ENCODE results near the gene RUSC2.
"Not testable (repeated sequence)": the region's sequence is repeated elsewhere in the genome, so short reads cannot be mapped to it uniquely, and the experiment has no call there.

Gene RUSC2, protein sequence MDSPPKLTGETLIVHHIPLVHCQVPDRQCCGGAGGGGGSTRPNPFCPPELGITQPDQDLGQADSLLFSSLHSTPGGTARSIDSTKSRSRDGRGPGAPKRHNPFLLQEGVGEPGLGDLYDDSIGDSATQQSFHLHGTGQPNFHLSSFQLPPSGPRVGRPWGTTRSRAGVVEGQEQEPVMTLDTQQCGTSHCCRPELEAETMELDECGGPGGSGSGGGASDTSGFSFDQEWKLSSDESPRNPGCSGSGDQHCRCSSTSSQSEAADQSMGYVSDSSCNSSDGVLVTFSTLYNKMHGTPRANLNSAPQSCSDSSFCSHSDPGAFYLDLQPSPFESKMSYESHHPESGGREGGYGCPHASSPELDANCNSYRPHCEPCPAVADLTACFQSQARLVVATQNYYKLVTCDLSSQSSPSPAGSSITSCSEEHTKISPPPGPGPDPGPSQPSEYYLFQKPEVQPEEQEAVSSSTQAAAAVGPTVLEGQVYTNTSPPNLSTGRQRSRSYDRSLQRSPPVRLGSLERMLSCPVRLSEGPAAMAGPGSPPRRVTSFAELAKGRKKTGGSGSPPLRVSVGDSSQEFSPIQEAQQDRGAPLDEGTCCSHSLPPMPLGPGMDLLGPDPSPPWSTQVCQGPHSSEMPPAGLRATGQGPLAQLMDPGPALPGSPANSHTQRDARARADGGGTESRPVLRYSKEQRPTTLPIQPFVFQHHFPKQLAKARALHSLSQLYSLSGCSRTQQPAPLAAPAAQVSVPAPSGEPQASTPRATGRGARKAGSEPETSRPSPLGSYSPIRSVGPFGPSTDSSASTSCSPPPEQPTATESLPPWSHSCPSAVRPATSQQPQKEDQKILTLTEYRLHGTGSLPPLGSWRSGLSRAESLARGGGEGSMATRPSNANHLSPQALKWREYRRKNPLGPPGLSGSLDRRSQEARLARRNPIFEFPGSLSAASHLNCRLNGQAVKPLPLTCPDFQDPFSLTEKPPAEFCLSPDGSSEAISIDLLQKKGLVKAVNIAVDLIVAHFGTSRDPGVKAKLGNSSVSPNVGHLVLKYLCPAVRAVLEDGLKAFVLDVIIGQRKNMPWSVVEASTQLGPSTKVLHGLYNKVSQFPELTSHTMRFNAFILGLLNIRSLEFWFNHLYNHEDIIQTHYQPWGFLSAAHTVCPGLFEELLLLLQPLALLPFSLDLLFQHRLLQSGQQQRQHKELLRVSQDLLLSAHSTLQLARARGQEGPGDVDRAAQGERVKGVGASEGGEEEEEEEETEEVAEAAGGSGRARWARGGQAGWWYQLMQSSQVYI (N-terminal part only)

DNA sequence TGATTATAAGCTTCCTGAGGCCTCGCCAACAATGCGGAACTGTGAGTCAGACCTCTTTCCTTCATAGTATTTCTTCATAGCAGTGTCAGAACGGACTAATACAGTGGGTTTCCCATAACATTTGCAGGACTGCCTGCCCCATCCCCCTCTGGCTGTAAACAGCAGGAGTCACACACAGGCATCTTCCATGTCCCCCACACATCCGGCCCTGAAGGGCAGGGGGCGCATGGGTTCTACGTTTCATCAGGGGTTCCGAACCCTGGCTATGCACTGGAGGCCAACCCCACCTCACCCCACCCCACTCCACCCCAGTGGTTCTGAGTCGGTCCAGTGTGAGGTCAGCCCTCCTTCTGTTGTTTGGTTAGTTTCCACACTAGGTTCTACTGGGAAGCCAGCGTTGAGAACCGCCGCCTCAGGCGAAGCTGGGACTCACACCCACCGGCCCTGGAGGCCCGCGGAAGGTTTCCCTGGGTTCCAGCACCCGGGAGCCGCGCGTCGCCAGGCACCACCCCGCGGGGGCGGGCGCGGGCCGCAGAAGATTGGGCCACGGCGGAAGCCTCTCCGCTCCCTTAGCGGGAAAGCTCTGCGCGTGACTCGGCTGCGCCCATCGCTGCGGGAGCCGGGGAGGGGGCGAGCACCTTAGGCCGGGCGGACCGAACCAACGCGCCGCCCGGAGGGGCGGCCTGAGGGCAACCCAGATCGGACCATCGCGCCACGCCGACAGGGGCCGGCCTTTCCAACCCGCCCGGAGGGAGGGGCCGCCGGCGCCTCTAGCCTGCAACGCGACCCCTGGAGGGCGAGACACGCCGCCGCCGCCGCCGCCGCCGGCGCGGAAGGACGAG is at the start of gene RUSC2:
RUSC2 (plus strand) TSS at position 799 of the 842 bp plus-strand sequence. CDS start 56,411 bp downstream, outside the sequence.
- Mint-ChIP-seq H3K27ac (peak within 1 kb of the TSS; percentile 36), H3K4me1 (peaks cover 16% of the 10 kb centered on the region), H3K9me3 (no peaks in the 10 kb centered on the region), H3K4me3 (peak within 1 kb of the TSS; percentile 77), H3K36me3 (peaks cover 4% of the 10 kb centered on the region)
- ATAC-seq = peak; percentile 74
- peak; percentile 17 to 65 for DNase-seq (ENCODE audit: low spot score in 2 of 2)

GRCh38 chr9:35446012-35446411 is 43.9 kb upstream of the RUSC2 start:
- H3K4me1 Mint-ChIP-seq = no peaks in the 10 kb centered on the region
- H3K9me3 Mint-ChIP-seq = no peaks in the 10 kb centered on the region
- ATAC-seq = no peak

GRCh38 chr9:35448496-35448895 is 41.4 kb upstream of the RUSC2 start:
- Mint-ChIP-seq H3K4me1 (no peaks in the 10 kb centered on the region), H3K36me3 (no peaks in the 10 kb centered on the region), H3K27ac (no peak overlapping the region), H3K4me3 (no peak overlapping the region), H3K9me3 (no peaks in the 10 kb centered on the region)
- DNase-seq (ENCODE audit: low spot score in 2 of 2) (no peak), ATAC-seq (no peak)

More at GRCh38 chr9:35446012-35446411, 43.9 kb upstream of the RUSC2 start:
- Mint-ChIP-seq H3K4me3 (no peak overlapping the region), H3K27ac (no peak overlapping the region), H3K36me3 (no peaks in the 10 kb centered on the region)
- DNase-seq (ENCODE audit: low spot score in 2 of 2) = no peak

DNA sequence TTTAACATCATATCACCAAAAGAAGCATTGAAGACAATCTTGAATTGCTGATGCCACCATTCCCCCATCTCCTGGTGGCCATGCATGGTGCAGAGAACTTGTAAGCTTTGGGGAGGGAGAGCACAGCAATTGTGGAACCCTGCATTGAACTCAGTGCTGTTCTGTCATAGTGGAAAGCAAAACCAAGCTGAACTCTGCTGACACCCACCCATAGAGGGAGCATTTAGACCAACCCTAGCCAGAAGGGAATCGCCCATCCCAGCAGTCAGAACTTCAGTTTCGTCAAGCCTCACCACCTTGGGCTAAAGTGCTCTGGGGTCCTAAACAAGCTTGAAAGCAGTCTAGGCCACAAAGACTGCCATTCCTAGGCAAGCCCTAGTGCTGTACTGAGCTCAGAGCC is 37.4 kb upstream of the RUSC2 start:
- H3K4me3 Mint-ChIP-seq = no peak overlapping the region
- no peaks in the 10 kb centered on the region for H3K4me1 Mint-ChIP-seq
- no peak overlapping the region for H3K27ac Mint-ChIP-seq
- H3K36me3 Mint-ChIP-seq = no peaks in the 10 kb centered on the region
- DNase-seq (ENCODE audit: low spot score in 2 of 2) = no peak
- H3K9me3 Mint-ChIP-seq = peaks cover 5% of the 10 kb centered on the region
- ATAC-seq = no peak

DNA sequence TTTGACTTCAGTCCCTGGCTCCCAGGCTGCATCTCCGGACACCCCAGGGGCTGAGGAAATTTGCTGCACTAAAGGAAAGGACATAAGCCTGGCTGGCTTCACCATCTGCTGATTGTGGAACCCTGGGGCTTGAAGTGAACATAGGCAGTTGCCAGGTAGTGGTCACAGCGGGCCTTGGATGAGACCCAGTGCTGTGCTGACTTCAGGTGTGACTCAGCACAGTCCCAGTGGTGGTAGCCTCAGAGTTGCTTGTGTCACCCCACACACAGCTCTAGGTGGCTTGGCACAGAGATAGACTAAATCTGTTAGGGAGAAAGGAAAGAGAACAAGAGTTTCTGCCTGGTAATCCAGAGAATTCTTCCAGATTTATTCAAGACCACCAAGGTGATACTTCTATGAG is 36.1 kb upstream of the RUSC2 start:
- DNase-seq (ENCODE audit: low spot score in 2 of 2) = no peak
- H3K27ac Mint-ChIP-seq = no peak overlapping the region
- H3K36me3 Mint-ChIP-seq = no peaks in the 10 kb centered on the region
- no peaks in the 10 kb centered on the region for H3K4me1 Mint-ChIP-seq
- H3K9me3 Mint-ChIP-seq = peaks cover 5% of the 10 kb centered on the region
- H3K4me3 Mint-ChIP-seq = no peak overlapping the region
- peak; percentile 40 for ATAC-seq

DNA sequence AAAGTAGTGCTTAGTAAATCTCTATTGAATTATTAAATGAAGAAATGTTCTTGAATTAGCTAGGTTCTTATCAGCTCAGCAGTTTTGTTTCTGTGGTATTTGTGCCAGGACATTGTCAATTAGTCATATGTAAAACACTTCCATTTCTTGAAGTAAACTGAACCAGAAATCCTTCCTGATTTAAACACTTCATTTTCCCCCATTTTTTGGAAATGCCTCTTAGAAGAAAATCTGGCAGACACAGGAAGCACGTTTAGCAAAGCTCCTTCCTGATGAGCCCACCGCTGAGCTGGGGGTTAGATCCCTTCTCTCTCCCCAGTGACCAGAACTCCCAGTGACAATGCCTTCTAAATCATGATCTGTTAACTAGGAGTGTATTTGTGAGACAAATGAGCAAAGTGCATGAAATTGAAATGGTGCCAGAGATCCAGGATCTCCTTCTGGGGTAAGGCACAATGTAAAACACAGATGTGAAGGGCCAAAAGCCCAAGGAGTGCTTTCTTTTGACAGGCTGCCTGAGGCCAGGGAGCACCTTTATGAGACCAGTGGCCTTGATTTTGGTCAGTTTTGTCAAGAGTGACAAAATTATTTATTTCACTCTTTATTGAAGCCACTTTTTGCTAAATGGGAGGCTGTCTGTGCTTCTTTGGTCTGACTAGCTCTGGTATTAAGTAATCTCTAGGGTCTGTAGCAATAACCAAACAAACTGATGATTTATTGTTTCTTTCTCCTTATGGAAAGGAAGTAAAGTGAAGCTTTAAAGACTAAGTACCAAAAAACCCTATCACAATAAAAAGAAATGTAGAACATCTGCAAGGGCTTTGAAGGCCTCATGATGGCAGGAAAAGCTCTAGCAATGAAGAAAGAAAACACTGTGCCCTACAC is 25.5 kb upstream of the RUSC2 start:
- Mint-ChIP-seq H3K27ac (no peak overlapping the region), H3K36me3 (no peaks in the 10 kb centered on the region), H3K4me3 (no peak overlapping the region)

DNA sequence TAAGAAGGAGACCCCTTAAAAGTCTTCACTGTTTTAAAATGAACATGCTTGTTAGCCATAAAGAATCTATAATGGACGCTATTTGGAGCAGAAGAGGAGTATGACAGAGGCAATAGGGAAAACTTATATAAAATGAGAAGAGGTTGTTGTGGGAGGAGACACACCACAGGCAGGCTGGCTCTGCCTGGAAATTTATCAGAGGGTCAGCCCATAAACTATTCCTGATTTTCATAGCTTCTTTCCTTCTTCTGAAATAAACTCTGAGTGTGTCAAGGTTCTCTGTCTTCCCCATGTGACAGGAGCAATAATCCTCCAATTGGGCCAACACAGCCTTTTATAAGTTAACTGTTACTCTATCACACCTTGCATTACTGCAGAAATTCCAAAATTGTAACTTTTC is 19.6 kb upstream of the RUSC2 start:
- Mint-ChIP-seq H3K9me3 (no peaks in the 10 kb centered on the region), H3K36me3 (no peaks in the 10 kb centered on the region), H3K4me3 (no peak overlapping the region), H3K4me1 (no peaks in the 10 kb centered on the region), H3K27ac (no peak overlapping the region)
- ATAC-seq (no peak), DNase-seq (ENCODE audit: low spot score in 2 of 2) (no peak)

More for the DNA sequence above, 25.5 kb upstream of the RUSC2 start:
- Mint-ChIP-seq H3K4me1 (no peaks in the 10 kb centered on the region), H3K9me3 (peaks cover 5% of the 10 kb centered on the region)
- DNase-seq (ENCODE audit: low spot score in 2 of 2) (no peak), ATAC-seq (no peak)

- DNase-seq (ENCODE audit: low spot score in 2 of 2) (no peak), ATAC-seq (no peak)
- H3K36me3 Mint-ChIP-seq = no peaks in the 10 kb centered on the region
- no peak overlapping the region for H3K4me3 Mint-ChIP-seq
- no peaks in the 10 kb centered on the region for H3K4me1 Mint-ChIP-seq
- no peak overlapping the region for H3K27ac Mint-ChIP-seq
- no peaks in the 10 kb centered on the region for H3K9me3 Mint-ChIP-seq
Measured at GRCh38 chr9:35470894-35471293, 19.0 kb upstream of the RUSC2 start.

- H3K4me1 Mint-ChIP-seq = no peaks in the 10 kb centered on the region
- H3K36me3 Mint-ChIP-seq = no peaks in the 10 kb centered on the region
- H3K9me3 Mint-ChIP-seq = no peaks in the 10 kb centered on the region
- DNase-seq (ENCODE audit: low spot score in 2 of 2) = no peak
- no peak overlapping the region for H3K4me3 Mint-ChIP-seq
- no peak overlapping the region for H3K27ac Mint-ChIP-seq
- no peak for ATAC-seq
Measured at GRCh38 chr9:35476596-35476995, 13.3 kb upstream of the RUSC2 start.

DNA sequence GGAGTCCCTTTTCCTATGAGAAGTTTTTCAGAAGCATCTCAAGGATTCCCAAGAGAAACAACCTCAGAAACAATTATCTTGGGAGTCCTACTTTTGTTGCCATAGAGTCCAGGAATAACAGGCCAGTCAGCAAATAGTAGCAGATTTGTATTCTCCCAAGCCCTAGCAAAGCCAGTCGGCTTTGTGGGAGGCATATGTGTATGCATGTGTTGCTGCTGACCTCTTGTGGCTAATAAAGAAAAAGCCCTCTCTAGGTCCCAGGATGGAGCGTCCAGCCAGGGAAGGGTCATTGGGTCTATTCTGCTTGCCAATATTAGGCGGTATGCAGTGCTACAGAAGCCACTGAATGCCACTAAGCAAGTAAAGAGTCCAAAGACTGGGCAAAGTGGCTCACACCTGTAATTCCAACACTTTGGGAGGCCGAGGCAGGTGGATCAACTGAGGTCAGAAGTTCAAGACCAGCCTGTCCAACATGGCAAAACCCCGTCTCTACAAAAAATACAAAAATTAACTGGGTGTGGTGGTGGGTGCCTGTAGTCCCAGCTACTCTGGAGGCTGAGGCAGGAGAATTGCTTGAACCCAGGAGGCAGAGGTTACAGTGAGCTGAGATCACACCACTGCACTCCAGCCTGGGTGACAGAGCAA is 12.6 kb upstream of the RUSC2 start:
- H3K27ac Mint-ChIP-seq = not testable (repeated sequence)
- ATAC-seq = peak; percentile 81

GRCh38 chr9:35478871-35479270 is 11.0 kb upstream of the RUSC2 start:
- H3K4me3 Mint-ChIP-seq = no peak overlapping the region
- no peaks in the 10 kb centered on the region for H3K4me1 Mint-ChIP-seq
- H3K27ac Mint-ChIP-seq = no peak overlapping the region
- no peak for ATAC-seq
- no peaks in the 10 kb centered on the region for H3K9me3 Mint-ChIP-seq
- no peak for DNase-seq (ENCODE audit: low spot score in 2 of 2)
- H3K36me3 Mint-ChIP-seq = no peaks in the 10 kb centered on the region

More for the DNA sequence above, 12.6 kb upstream of the RUSC2 start:
- H3K9me3 Mint-ChIP-seq; H3K4me3 Mint-ChIP-seq; H3K4me1 Mint-ChIP-seq; DNase-seq (ENCODE audit: low spot score in 2 of 2); H3K36me3 Mint-ChIP-seq: not testable (repeated sequence)

DNA sequence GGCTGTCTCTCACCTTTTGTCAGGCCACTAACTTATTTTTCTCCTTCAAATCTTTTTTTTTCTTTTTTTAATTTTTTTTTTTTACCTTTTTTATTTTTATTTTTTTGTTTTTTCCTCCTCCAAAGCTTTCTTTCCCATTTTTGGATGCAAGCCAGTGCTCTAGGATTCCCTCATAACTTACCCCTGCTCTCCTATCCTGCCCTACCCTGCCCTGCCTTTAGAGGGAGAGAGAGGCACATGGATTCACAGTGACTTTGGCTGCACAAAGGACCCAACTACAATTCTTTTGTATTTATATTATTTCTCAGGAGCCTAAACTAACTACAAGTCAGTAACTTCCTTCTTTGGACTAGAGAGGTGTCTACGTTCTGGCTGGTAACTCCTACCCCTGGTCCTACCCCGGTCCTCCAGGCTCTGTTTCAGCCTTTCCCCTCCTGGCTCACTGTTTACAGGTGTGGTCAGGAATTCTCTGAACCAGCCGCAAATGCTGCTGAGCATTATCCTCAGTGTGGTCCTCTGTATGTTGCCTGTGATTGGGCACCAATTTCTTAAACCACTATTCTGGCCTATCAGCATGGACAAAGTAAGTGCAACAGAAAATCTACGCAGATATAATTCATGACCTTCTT is 8.4 kb upstream of the RUSC2 start:
- no peaks in the 10 kb centered on the region for H3K36me3 Mint-ChIP-seq

GRCh38 chr9:35482071-35482470 is 7.8 kb upstream of the RUSC2 start:
- no peak for DNase-seq (ENCODE audit: low spot score in 2 of 2)
- H3K4me1 Mint-ChIP-seq = no peaks in the 10 kb centered on the region
- ATAC-seq = no peak
- H3K4me3 Mint-ChIP-seq = no peak overlapping the region
- H3K27ac Mint-ChIP-seq = no peak overlapping the region
- no peaks in the 10 kb centered on the region for H3K9me3 Mint-ChIP-seq
- H3K36me3 Mint-ChIP-seq = no peaks in the 10 kb centered on the region

More for the DNA sequence above, 8.4 kb upstream of the RUSC2 start:
- H3K9me3 Mint-ChIP-seq = no peaks in the 10 kb centered on the region
- ATAC-seq (peak; percentile 55), DNase-seq (ENCODE audit: low spot score in 2 of 2) (no peak)
- no peak overlapping the region for H3K27ac Mint-ChIP-seq
- H3K4me1 Mint-ChIP-seq = no peaks in the 10 kb centered on the region
- H3K4me3 Mint-ChIP-seq = no peak overlapping the region

Measured in stimulated activated effector memory CD8-positive, alpha-beta T cell treated with anti-CD3 and anti-CD28 coated beads, Interleukin-12 subunit alpha, Interleukin-12 subunit beta, amount 100 ng/mL, for 72 hours (primary cell).